ENCODE data around the gene DNAH10. TPM values are rescaled to one million over a fixed set of nuclear protein-coding genes. Genes with fewer than 3 reads are reported as not detected.

The DNAH10 gene
- total RNA-seq, 1 donor from 2014 or later: under 0.01 TPM

DNA sequence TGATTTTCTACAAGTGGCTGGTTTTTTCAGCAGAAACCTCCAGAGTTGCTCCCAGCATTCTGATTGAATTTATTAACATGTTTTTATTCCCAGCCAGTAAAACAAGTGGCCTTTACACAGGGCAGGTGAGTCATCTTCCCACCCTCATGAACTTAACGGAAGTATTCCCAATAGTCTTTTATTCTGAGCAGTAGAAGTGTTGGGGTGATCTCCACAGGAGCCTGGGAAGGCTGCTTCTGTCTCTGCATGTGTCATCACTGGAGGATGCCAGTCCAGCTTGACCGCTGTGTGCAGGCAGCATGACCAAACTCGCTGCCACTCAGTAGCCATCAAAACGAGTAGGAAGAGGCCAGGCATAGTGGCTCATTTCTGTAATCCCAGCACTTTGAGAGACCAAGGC lies 13.4 kb upstream of the DNAH10 start:
- peaks cover 10% of the 10 kb centered on the region for H3K36me3 ChIP-seq (ENCODE audit: control insufficient read depth, insufficient read depth, low read length)
- FAIRE-seq (peak; percentile 7), DNase-seq (ENCODE audit: low read depth) (peak; percentile 74)
- H3K27me3 ChIP-seq (ENCODE audit: control insufficient read depth, insufficient read depth, low read length): no peaks in the 10 kb centered on the region
- TF ChIP-seq, protein P1, sequence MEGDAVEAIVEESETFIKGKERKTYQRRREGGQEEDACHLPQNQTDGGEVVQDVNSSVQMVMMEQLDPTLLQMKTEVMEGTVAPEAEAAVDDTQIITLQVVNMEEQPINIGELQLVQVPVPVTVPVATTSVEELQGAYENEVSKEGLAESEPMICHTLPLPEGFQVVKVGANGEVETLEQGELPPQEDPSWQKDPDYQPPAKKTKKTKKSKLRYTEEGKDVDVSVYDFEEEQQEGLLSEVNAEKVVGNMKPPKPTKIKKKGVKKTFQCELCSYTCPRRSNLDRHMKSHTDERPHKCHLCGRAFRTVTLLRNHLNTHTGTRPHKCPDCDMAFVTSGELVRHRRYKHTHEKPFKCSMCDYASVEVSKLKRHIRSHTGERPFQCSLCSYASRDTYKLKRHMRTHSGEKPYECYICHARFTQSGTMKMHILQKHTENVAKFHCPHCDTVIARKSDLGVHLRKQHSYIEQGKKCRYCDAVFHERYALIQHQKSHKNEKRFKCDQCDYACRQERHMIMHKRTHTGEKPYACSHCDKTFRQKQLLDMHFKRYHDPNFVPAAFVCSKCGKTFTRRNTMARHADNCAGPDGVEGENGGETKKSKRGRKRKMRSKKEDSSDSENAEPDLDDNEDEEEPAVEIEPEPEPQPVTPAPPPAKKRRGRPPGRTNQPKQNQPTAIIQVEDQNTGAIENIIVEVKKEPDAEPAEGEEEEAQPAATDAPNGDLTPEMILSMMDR (IDR thresholded peaks at IDR 0.05; ENCODE audit: insufficient read depth, low read length, severe bottlenecking): no peak
- no peak overlapping the region for H3K4me3 ChIP-seq (ENCODE audit: low read depth, low read length)

- FAIRE-seq (no peak), DNase-seq (ENCODE audit: low read depth) (no peak)
- peaks cover 10% of the 10 kb centered on the region for H3K36me3 ChIP-seq (ENCODE audit: control insufficient read depth, insufficient read depth, low read length)
Observed at GRCh38 chr12:123749355-123749754, 12.7 kb upstream of the DNAH10 start.

GRCh38 chr12:123750159-123750656 lies 11.9 kb upstream of the DNAH10 start:
- DNase-seq (ENCODE audit: low read depth) (no peak), FAIRE-seq (no peak)
- Histone ChIP-seq H3K27me3 (ENCODE audit: control insufficient read depth, insufficient read depth, low read length) (no peaks in the 10 kb centered on the region), H3K36me3 (ENCODE audit: control insufficient read depth, insufficient read depth, low read length) (peaks cover 5% of the 10 kb centered on the region), H3K4me3 (ENCODE audit: low read depth, low read length) (no peak overlapping the region)
- TF ChIP-seq, protein P1 (IDR thresholded peaks at IDR 0.05; ENCODE audit: insufficient read depth, low read length, severe bottlenecking): no peak

More at GRCh38 chr12:123749355-123749754, 12.7 kb upstream of the DNAH10 start:
- H3K27me3 ChIP-seq (ENCODE audit: control insufficient read depth, insufficient read depth, low read length): no peaks in the 10 kb centered on the region
- TF ChIP-seq, protein P1 (IDR thresholded peaks at IDR 0.05; ENCODE audit: insufficient read depth, low read length, severe bottlenecking): no peak
- no peak overlapping the region for H3K4me3 ChIP-seq (ENCODE audit: low read depth, low read length)

GRCh38 chr12:123752046-123752445 lies 10.1 kb upstream of the DNAH10 start:
- H3K27me3 ChIP-seq (ENCODE audit: control insufficient read depth, insufficient read depth, low read length): no peaks in the 10 kb centered on the region
- FAIRE-seq (no peak), DNase-seq (ENCODE audit: low read depth) (peak; percentile 20)
- no peak overlapping the region for H3K4me3 ChIP-seq (ENCODE audit: low read depth, low read length)
- TF ChIP-seq, protein P1 (IDR thresholded peaks at IDR 0.05; ENCODE audit: insufficient read depth, low read length, severe bottlenecking): no peak
- H3K36me3 ChIP-seq (ENCODE audit: control insufficient read depth, insufficient read depth, low read length): peaks cover 7% of the 10 kb centered on the region

GRCh38 chr12:123754041-123754772 lies 7.9 kb upstream of the DNAH10 start:
- Histone ChIP-seq H3K36me3 (ENCODE audit: control insufficient read depth, insufficient read depth, low read length) (peaks cover 7% of the 10 kb centered on the region), H3K4me3 (ENCODE audit: low read depth, low read length) (no peak overlapping the region), H3K27me3 (ENCODE audit: control insufficient read depth, insufficient read depth, low read length) (no peaks in the 10 kb centered on the region)
- TF ChIP-seq, protein P1 (IDR thresholded peaks at IDR 0.05; ENCODE audit: insufficient read depth, low read length, severe bottlenecking): no peak
- FAIRE-seq (no peak), DNase-seq (ENCODE audit: low read depth) (no peak)
